Heart left ventricle (tissue), 16 donors: ENCODE measurements around the gene EHMT1. TPM values are rescaled to one million over a fixed set of nuclear protein-coding genes. Genes with fewer than 3 reads are reported as not detected.

Experiments used
- ATAC-seq, 4 donors: fragments of 200-7000 bp; cut with Tn5 transposase; one replicate each; pipeline ENCODE4 v1.9.1; 2020 to 2022; ENCODE audit warnings: moderate library complexity in 4 of 4, mild to moderate bottlenecking in 3 of 4, moderate number of reproducible peaks in 1 of 4
- DNase-seq, 5 donors: peaks; one replicate each; pipeline ENCODE4 v3.0.0-alpha.2; 2020
- H3K27ac ChIP-seq, 12 donors: fragments of 200-600 bp; sonication (generic) in 4 of 12; one replicate each; pipeline versions ENCODE4 v1.5.0 to v1.8.0; 2016 to 2022; ENCODE audit warnings: mild to moderate bottlenecking in 2 of 12
- H3K27me3 ChIP-seq, 9 donors: fragments of 200-600 bp; sonication (generic) in 2 of 9; one replicate each; pipeline versions ENCODE4 v1.5.1 to v1.8.0; 2016 to 2022; ENCODE audit warnings: mild to moderate bottlenecking in 3 of 9
- H3K36me3 ChIP-seq, 9 donors: fragments of 200-600 bp; sonication (generic) in 2 of 9; one replicate each; pipeline versions ENCODE4 v1.5.0 to v1.8.0; 2018 to 2022; ENCODE audit warnings: mild to moderate bottlenecking in 2 of 9
- H3K4me1 ChIP-seq, 12 donors: fragments of 200-600 bp; sonication (generic) in 4 of 12; one replicate each; pipeline versions ENCODE4 v1.5.0 to v1.8.0; 2016 to 2022; ENCODE audit warnings: mild to moderate bottlenecking in 3 of 12
- H3K4me3 ChIP-seq, 12 donors: fragments of 200-600 bp; sonication (generic) in 4 of 12; one replicate each; pipeline versions ENCODE4 v1.5.0 to v1.8.0; 2017 to 2022; ENCODE audit warnings: mild to moderate bottlenecking in 9 of 12, moderate library complexity in 4 of 12
- H3K9me3 ChIP-seq, 12 donors: fragments of 200-600 bp; sonication (generic) in 4 of 12; one replicate each; pipeline versions ENCODE4 v1.5.0 to v1.8.0; 2016 to 2022; ENCODE audit warnings: mild to moderate bottlenecking in 1 of 12
- POLR2A ChIP-seq, 2 donors: fragments of 450-650 bp; IDR thresholded peaks; one replicate each; pipeline ENCODE4 v1.6.1; 2017; ENCODE audit warnings: antibody characterized with exemption in 2 of 2, mild to moderate bottlenecking in 2 of 2, moderate library complexity in 2 of 2
- WGBS, 4 donors: extraction: QIAGEN DNeasy Blood & Tissue Kit in 2 of 4; methylation state at CpG; one replicate each; pipeline versions ENCODE4 v1.1.5 to v1.1.7; 2013 to 2018; 5-methylcytosine and 5-hydroxymethylcytosine counted together
- intact Hi-C, 10 donors: fragments of 100-400 bp; cut with DNase I; formaldehyde crosslinking; loops; one replicate each; pipeline versions ENCODE4 v1.11.1 to v1.14.2; 2022
- polyA plus RNA-seq, 2 donors: library from polyadenylated mRNA; stranded (reverse); fragments of 200-250 nt; gene quantifications; one replicate each; pipeline ENCODE4 v1.2.3, GENCODE V29; 2013
- total RNA-seq, 9 donors: library from RNA; depleted of rRNA in 2 of 9; stranded (reverse); fragments of >200 nt in 2 of 9; fragmentation: NEBNext Ultra II Directional in 3 of 9; extraction: Animal tissue kit (Norgen Biotek cat#: 25700) in 3 of 9; gene quantifications; one replicate each; pipeline versions ENCODE4 v1.1.0 to v1.2.4, GENCODE V29; 2016 to 2023
- TF ChIP-seq, protein P1 (sequence below), 12 donors: fragments of 200-600 bp; sonication (generic) in 4 of 12; IDR thresholded peaks; one replicate each; pipeline versions ENCODE4 v1.5.0 to v1.8.0; 2018 to 2022; ENCODE audit warnings: antibody characterized with exemption in 12 of 12, mild to moderate bottlenecking in 5 of 12
- donor health status: ischemic (EF 13 %, LVEDD 7.1; RV severe dilation, severe dysfunction).
- donor health status: healthy with polysubstance abuse.
- donor health status: DM: no; HTN: yes; CAD: no.
- donor health status: DM: no; HTN: no; CAD: no.
- donor health status: ischemic (EF 25% LVEDD 6.9; RV normal size, moderate dysfunction).
- donor health status: ischemic (EF 25% LVEDD 5.7; RV mildly dilated, moderate dysfunction).
- donor health status: healthy.
- donor health status: DM: yes; HTN: yes; CAD: no.
- donor health status: ischemic (EF 35%, LVEDD 5.7; RV mildly dilated, moderate dysfunction).
- donor health status: nonischemic (EF 11% LVEDD 7.7; RV severe dilation, severe dysfunction).
- donor health status: DM: yes; HTN: yes; CAD: no.
- donor health status: PGD.
- donor health status: ischemic (EF 29% LVEDD 5.4; RV normal size, mild dysfunction).
- donor health status: nonischemic (EF 23%, LVEDD 6.1; RV moderate dilation, normal function).

Gene EHMT1
- total and polyA plus RNA-seq, 11 donors = 24.5 to 55.9 (median 28.9) TPM

DNA sequence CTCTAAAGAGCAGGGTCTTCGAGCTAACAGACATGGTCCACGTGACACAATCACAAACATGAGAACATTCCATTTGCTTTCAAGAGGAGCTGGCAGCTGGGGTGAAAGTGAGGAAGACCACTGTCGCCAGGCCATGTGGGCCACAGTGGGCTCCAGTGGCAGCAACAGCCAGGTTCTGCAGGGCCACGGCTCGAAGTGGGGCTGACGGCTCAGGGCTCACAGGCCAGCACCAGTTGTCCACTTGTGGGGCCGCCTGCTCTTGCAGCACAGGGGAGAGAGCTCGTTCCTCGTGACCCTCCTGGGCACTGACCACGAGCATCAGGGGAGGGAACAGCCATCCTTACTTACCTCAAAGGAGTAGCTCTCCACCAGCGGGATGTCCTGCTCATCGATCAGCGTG lies 30.5 kb upstream of the EHMT1 start:
- Histone ChIP-seq H3K27me3 (no peaks in the 10 kb centered on the region), H3K27ac (no peak overlapping the region), H3K4me1 (peaks cover 0 to 26% (median 13%) of the 10 kb centered on the region in 12 donors), H3K36me3 (peaks cover 0 to 40% (median 31%) of the 10 kb centered on the region in 9 donors), H3K4me3 (no peak overlapping the region), H3K9me3 (no peaks in the 10 kb centered on the region)
- TF ChIP-seq, protein P1, sequence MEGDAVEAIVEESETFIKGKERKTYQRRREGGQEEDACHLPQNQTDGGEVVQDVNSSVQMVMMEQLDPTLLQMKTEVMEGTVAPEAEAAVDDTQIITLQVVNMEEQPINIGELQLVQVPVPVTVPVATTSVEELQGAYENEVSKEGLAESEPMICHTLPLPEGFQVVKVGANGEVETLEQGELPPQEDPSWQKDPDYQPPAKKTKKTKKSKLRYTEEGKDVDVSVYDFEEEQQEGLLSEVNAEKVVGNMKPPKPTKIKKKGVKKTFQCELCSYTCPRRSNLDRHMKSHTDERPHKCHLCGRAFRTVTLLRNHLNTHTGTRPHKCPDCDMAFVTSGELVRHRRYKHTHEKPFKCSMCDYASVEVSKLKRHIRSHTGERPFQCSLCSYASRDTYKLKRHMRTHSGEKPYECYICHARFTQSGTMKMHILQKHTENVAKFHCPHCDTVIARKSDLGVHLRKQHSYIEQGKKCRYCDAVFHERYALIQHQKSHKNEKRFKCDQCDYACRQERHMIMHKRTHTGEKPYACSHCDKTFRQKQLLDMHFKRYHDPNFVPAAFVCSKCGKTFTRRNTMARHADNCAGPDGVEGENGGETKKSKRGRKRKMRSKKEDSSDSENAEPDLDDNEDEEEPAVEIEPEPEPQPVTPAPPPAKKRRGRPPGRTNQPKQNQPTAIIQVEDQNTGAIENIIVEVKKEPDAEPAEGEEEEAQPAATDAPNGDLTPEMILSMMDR (IDR thresholded peaks at IDR 0.05) = no peak
- TF ChIP-seq POLR2A (IDR thresholded peaks at IDR 0.05) = no peak
- DNase-seq (no peak), ATAC-seq (no peak)
- 92 to 95% (median 93%) methylated on average over 13 of the region's 13 CpGs for WGBS, 4 donors
- intact Hi-C loops = no loop called here

DNA sequence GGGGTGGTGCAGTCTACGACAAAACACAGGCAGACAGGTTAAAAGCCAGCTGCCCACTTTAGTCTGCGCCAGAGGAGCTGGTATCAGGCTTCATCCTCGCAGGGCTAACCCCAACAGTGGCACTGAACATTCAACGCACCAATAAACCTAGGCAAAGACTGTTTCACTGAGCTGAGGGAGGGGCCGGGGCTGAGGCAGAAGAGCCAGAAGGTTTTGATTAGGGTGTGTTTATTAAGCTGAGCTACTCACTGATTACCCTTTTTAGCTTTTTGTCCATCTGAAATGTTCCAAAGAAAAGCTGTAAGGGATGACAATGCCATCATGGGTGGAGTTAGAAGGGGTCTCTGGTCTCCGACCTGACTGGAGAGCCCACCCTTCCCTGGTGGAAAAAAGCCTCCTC lies 29.9 kb upstream of the EHMT1 start:
- TF ChIP-seq, protein P1 (IDR thresholded peaks at IDR 0.05) = no peak
- TF ChIP-seq POLR2A (IDR thresholded peaks at IDR 0.05) = no peak
- no peak for ATAC-seq
- 92 to 96% (median 94%) methylated on average over 5 to 6 of the region's 6 CpGs for WGBS, 4 donors
- intact Hi-C loops = no loop called here
- peak overlapping the region in 5 of 12 donors; percentile 59 to 82 (median 71) for H3K4me3 ChIP-seq
- no peak overlapping the region for H3K27ac ChIP-seq
- peaks cover 0 to 26% (median 13%) of the 10 kb centered on the region in 12 donors for H3K4me1 ChIP-seq
- H3K27me3 ChIP-seq = no peaks in the 10 kb centered on the region
- no peak for DNase-seq
- H3K9me3 ChIP-seq = no peaks in the 10 kb centered on the region
- peaks cover 0 to 34% (median 31%) of the 10 kb centered on the region in 9 donors for H3K36me3 ChIP-seq

DNA sequence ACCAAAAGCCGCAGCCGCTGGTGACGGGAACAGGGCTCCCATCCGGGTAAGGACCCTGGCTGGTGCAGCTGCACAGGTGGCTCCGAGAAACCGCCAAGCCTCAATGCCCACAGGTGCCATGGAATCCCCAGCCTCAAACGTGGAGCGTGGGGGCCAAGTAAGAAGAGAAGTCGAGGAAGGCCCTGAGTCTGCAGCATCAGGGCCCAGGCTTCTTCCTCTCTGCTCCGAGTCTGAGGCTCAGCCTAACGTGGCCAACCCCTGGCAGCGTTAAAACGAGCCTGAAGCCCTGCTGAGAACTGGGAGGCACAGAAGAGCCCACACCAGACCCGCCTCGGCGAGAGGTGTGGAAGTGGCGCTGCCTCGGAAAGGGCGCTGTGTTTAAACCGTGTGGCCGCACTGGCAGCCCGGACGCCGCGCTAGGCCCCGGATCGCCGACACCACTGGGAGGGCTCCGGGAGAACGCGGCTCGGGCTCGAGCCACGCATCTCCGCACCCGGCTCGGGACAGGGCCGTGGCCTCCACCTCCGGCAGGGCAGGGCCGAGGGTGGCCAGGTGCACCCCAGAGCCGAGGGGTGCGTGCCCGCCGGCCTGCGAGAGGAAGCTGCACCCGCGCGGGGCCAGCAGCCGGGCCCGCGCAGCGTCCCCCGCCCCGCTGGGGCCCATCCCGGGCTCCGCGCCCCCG lies 29.2 kb upstream of the EHMT1 start:
- intact Hi-C loops = no loop called here
- Histone ChIP-seq H3K4me1 (peaks cover 0 to 26% (median 13%) of the 10 kb centered on the region in 12 donors), H3K27ac (peak overlapping the region in 2 of 12 donors; percentile 19 to 39), H3K4me3 (peak overlapping the region; percentile 59 to 86 (median 70)), H3K27me3 (no peaks in the 10 kb centered on the region), H3K36me3 (peaks cover 0 to 31% (median 25%) of the 10 kb centered on the region in 9 donors), H3K9me3 (no peaks in the 10 kb centered on the region)
- ATAC-seq = no peak
- no peak for TF ChIP-seq POLR2A (IDR thresholded peaks at IDR 0.05)
- TF ChIP-seq, protein P1 (IDR thresholded peaks at IDR 0.05) = no peak
- DNase-seq = peak in 1 of 5 donors; percentile 29
- WGBS, 4 donors = 9 to 40% (median 16%) methylated on average over 15 to 58 of the region's 58 CpGs

DNA sequence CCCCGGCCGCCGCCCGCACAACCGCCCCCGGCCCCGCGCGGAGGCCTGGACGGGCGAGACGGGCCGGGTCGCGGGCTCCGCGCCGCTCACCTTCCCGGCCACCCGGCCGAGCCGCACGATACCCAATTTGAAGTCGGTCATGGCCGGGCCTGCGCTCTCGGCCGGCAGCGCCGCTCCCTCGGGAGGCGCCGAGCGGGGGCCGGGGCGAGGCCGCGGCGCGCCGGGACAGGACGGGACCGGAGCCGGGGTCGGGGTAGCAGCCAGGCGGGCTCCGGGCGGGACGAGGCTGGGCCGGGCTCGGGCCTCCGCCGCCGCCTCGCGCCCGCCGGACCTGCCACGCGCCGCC lies 28.7 kb upstream of the EHMT1 start:
- H3K27me3 ChIP-seq = no peaks in the 10 kb centered on the region
- DNase-seq (no peak), ATAC-seq (no peak)
- peak overlapping the region in 2 of 12 donors; percentile 13 to 39 for H3K27ac ChIP-seq
- WGBS, 4 donors = 0 to 1% (median 1%) methylated on average over 14 to 61 of the region's 61 CpGs; no CpG with 5 or more reads in 1 of the 4 donors
- H3K4me1 ChIP-seq = peaks cover 0 to 26% (median 13%) of the 10 kb centered on the region in 12 donors
- H3K36me3 ChIP-seq = peaks cover 0 to 29% (median 24%) of the 10 kb centered on the region in 9 donors
- peak overlapping the region; percentile 59 to 86 (median 70) for H3K4me3 ChIP-seq
- intact Hi-C loops = no loop called here
- TF ChIP-seq, protein P1 (IDR thresholded peaks at IDR 0.05) = no peak
- TF ChIP-seq POLR2A (IDR thresholded peaks at IDR 0.05) = no peak
- H3K9me3 ChIP-seq = no peaks in the 10 kb centered on the region
